Right lobe of liver (tissue), 4 donors: ENCODE data around the gene ACVRL1.

Experiments
- CTCF ChIP-seq, 4 donors: fragments of 200-600 bp in 3 of 4; fragments of 450-650 bp in 1 of 4; IDR thresholded peaks; one replicate each; pipeline versions ENCODE4 v1.5.1 to v1.8.0; 2016 to 2022; ENCODE audit warnings: antibody characterized with exemption in 4 of 4, mild to moderate bottlenecking in 2 of 4
- POLR2A ChIP-seq: fragments of 450-650 bp; IDR thresholded peaks from one replicate; pipeline ENCODE4 v1.6.1; 2017; ENCODE audit warnings: antibody characterized with exemption, mild to moderate bottlenecking
- donor health status: DM: no; HTN: no; CAD: no.
- donor health status: DM: no; HTN: no; CAD: no.
- donor health status: DM: no; HTN: yes; CAD: no.

- TF ChIP-seq CTCF (IDR thresholded peaks at IDR 0.05) (no peak), POLR2A (no peak)
Measured at GRCh38 chr12:51915003-51915625, 7.8 kb downstream of the ACVRL1 start.
